CD4-positive, alpha-beta T cell (primary cell): ENCODE data around the gene TRAIP. TPM values are rescaled to one million over a fixed set of nuclear protein-coding genes. Genes with fewer than 3 reads are reported as not detected.
"Not testable (repeated sequence)": the region's sequence is repeated elsewhere in the genome, so short reads cannot be mapped to it uniquely, and the experiment has no call there.

Experiments used
- ATAC-seq: fragments of 200-7000 bp; cut with Tn5 transposase; one replicate; pipeline ENCODE4 v1.10.0; 2022; ENCODE audit warnings: mild to moderate bottlenecking; ENCODE audit not compliant: poor library complexity
- CTCF ChIA-PET: fragments of 350-600 bp; sonication (Branson Sonifier 250); formaldehyde crosslinking; loops from one replicate; lab custom pipeline; 2021; ENCODE audit warnings: antibody characterized with exemption, inconsistent platforms; lab: Charles Lee
- POLR2A ChIA-PET: fragments of 350-600 bp; sonication (Branson Sonifier 250); formaldehyde crosslinking; loops from one replicate; lab custom pipeline; 2021; ENCODE audit warnings: antibody characterized with exemption, inconsistent platforms; lab: Charles Lee
- DNase-seq, 14 experiments: peaks; one replicate each; pipeline ENCODE4 v3.0.0-alpha.2; 2013 to 2020; ENCODE audit warnings: mixed read lengths in 2 of 14
- H3K27ac ChIP-seq, 2 donors: one replicate each; pipeline versions ENCODE4 v1.5.1 to v1.7.0; 2013; ENCODE audit warnings: low read length in 2 of 2, low read depth in 1 of 2, mild to moderate bottlenecking in 1 of 2
- H3K27me3 ChIP-seq, 2 experiments: 1 replicate in 1 of 2; 2 replicates in 1 of 2; pipeline versions ENCODE4 v1.6.1 to v1.7.0; 2013; ENCODE audit warnings: low read length in 2 of 2, control low read depth in 1 of 2, mild to moderate bottlenecking in 1 of 2, moderate library complexity in 1 of 2; ENCODE audit not compliant: insufficient read depth in 2 of 2, control insufficient read depth in 1 of 2
- H3K36me3 ChIP-seq: one replicate; pipeline ENCODE4 v1.6.1; 2013; ENCODE audit warnings: low read length, control low read depth; ENCODE audit not compliant: insufficient read depth
- H3K4me1 ChIP-seq: one replicate; pipeline ENCODE4 v1.6.1; 2013; ENCODE audit warnings: low read length, control low read depth; ENCODE audit not compliant: insufficient read depth
- H3K4me3 ChIP-seq: one replicate; pipeline ENCODE4 v1.5.1; 2013; ENCODE audit warnings: mild to moderate bottlenecking, low read length, moderate library complexity
- H3K9me3 ChIP-seq, 2 experiments: 1 replicate in 1 of 2; 2 replicates in 1 of 2; pipeline versions ENCODE4 v1.6.1 to v1.7.0; 2013; ENCODE audit warnings: low read length in 2 of 2, mild to moderate bottlenecking in 2 of 2, control low read depth in 1 of 2, moderate library complexity in 1 of 2; ENCODE audit not compliant: control insufficient read depth in 1 of 2, insufficient read depth in 1 of 2
- H3K27ac Mint-ChIP-seq: one replicate; pipeline ENCODE4 v1.8.0; 2020; ENCODE audit warnings: mixed read lengths
- H3K27me3 Mint-ChIP-seq: one replicate; pipeline ENCODE4 v1.8.0; 2021; ENCODE audit warnings: mixed read lengths
- H3K36me3 Mint-ChIP-seq: one replicate; pipeline ENCODE4 v1.8.0; 2021; ENCODE audit warnings: low read depth, mixed read lengths
- H3K4me1 Mint-ChIP-seq: one replicate; pipeline ENCODE4 v1.8.0; 2021; ENCODE audit warnings: low read depth, mixed read lengths
- H3K4me3 Mint-ChIP-seq: one replicate; pipeline ENCODE4 v1.8.0; 2020; ENCODE audit warnings: mild to moderate bottlenecking, mixed read lengths
- H3K9me3 Mint-ChIP-seq: one replicate; pipeline ENCODE4 v1.8.0; 2020; ENCODE audit warnings: mixed read lengths
- CTCF ChIP-seq: fragments of 200-600 bp; IDR thresholded peaks from one replicate; pipeline ENCODE4 v1.8.0; 2022; ENCODE audit warnings: antibody characterized with exemption, mild to moderate bottlenecking
- intact Hi-C, 2 experiments: fragments of 100-400 bp; cut with DNase I in 1 of 2; cut with micrococcal nuclease in 1 of 2; formaldehyde crosslinking; loops; one replicate each; pipeline versions ENCODE4 v1.15.1 to v1.9.0; 2023 to 2025; cut with DNase I, micrococcal nuclease
- polyA plus RNA-seq, 2 donors: library from polyadenylated mRNA; unstranded; fragments of 120-200 nt; gene quantifications; one replicate each; pipeline ENCODE4 v1.2.1, GENCODE V29; 2013
- total RNA-seq, 174 experiments: library from RNA in 2 of 174; stranded (reverse) in 2 of 174; gene quantifications; one replicate each; pipeline ENCODE4 v1.2.3 and lab custom pipeline; 2021 to 2026

TRAIP gene
- total RNA-seq = 1 to 10 TPM; 2.4 TPM
- polyA plus RNA-seq (2013, experiment 1 of 2) = 1.5 TPM
- polyA plus RNA-seq (2013, experiment 2 of 2) = 2.0 TPM
- 0.42 to 29.3 (median 3.7) reads per million in 172 experiments for total RNA-seq (lab: John Stamatoyannopoulos, UW)

- peaks cover 7% of the 10 kb centered on the region for H3K4me1 Mint-ChIP-seq
- H3K9me3 Mint-ChIP-seq = no peaks in the 10 kb centered on the region
- CTCF ChIA-PET = interaction anchor here (0.8 to 4.6 kb wide), 2 partner anchors 17 to 73 kb away, joined by 4 to 17 read pairs; partner anchors contain the start of gene MON1A
- H3K36me3 ChIP-seq = no peaks in the 10 kb centered on the region
- POLR2A ChIA-PET = interaction anchor here (0.8 to 1.4 kb wide), 6 partner anchors 10 to 84 kb away, joined by 3 to 4 read pairs (median 3); partner anchors contain the start of genes INKA1, IP6K1, RBM6 and UBA7
- DNase-seq (peak; percentile 88 to 98 (median 92)), ATAC-seq (peak; percentile 98)
- H3K27me3 Mint-ChIP-seq = no peaks in the 10 kb centered on the region
- peak within 1 kb of the TSS; percentile 59 for H3K4me3 ChIP-seq
- intact Hi-C loops = loop anchor here (2.0 to 5.0 kb wide), 3 partner anchors 48 to 81 kb away; partner anchors contain the start of gene MON1A (in 1 of the 2)
- H3K27me3 ChIP-seq = no peaks in the 10 kb centered on the region
- H3K4me3 Mint-ChIP-seq = peak within 1 kb of the TSS; percentile 83
- peak within 1 kb of the TSS; percentile 85 for H3K27ac Mint-ChIP-seq
- no peaks in the 10 kb centered on the region for H3K9me3 ChIP-seq
- no peak for TF ChIP-seq CTCF
- peak within 1 kb of the TSS; percentile 42 to 63 for H3K27ac ChIP-seq
- H3K36me3 Mint-ChIP-seq = no peaks in the 10 kb centered on the region
- H3K4me1 ChIP-seq = peaks cover 18% of the 10 kb centered on the region
These were observed at the start of gene TRAIP for GRCh38 chr3:49856181-49857005. TRAIP (minus strand) TSS chr3:49856564; CDS start chr3:49856453, 111 bp downstream.

- DNase-seq, ATAC-seq, H3K9me3 ChIP-seq, H3K27me3 Mint-ChIP-seq, H3K27ac Mint-ChIP-seq, H3K36me3 Mint-ChIP-seq, H3K36me3 ChIP-seq, H3K4me3 Mint-ChIP-seq, H3K27me3 ChIP-seq, H3K9me3 Mint-ChIP-seq: not testable (repeated sequence)
- intact Hi-C loops = loop anchor here in 1 of 2 experiments (2.0 to 5.0 kb wide), 3 partner anchors 38 to 117 kb away; partner anchors contain the start of genes IP6K1, RBM6 and TRAIP
- POLR2A ChIA-PET = interaction anchor here (1.7 kb wide), 1 partner anchor 25 kb away, joined by 3 read pairs; the partner anchor contains the start of gene MON1A
- peaks cover 33% of the 10 kb centered on the region for H3K4me1 Mint-ChIP-seq
- Histone ChIP-seq H3K4me3 (peak overlapping the region; percentile 28), H3K27ac (peak overlapping the region in 1 of 2 donors; percentile 41), H3K4me1 (peaks cover 39% of the 10 kb centered on the region)
- CTCF ChIA-PET = interaction anchor here (0.5 to 1.6 kb wide), 3 partner anchors 34 to 365 kb away, joined by 3 to 4 read pairs (median 4); no protein-coding TSS in a partner anchor
These were observed 48.1 kb upstream of the TRAIP start for GRCh38 chr3:49904448-49904847.

- Histone ChIP-seq H3K27me3 (no peaks in the 10 kb centered on the region), H3K36me3 (no peaks in the 10 kb centered on the region), H3K9me3 (no peaks in the 10 kb centered on the region), H3K4me1 (peaks cover 39% of the 10 kb centered on the region), H3K27ac (peak within 1 kb of the TSS in 1 of 2 donors; percentile 41), H3K4me3 (peak within 1 kb of the TSS; percentile 28)
- no peak for TF ChIP-seq CTCF
- CTCF ChIA-PET = interaction anchor here (0.5 to 1.6 kb wide), 3 partner anchors 35 to 364 kb away, joined by 3 to 4 read pairs (median 4); no protein-coding TSS in a partner anchor
- intact Hi-C loops = loop anchor here in 1 of 2 experiments (2.0 to 5.0 kb wide), 3 partner anchors 39 to 116 kb away; partner anchors contain the start of genes IP6K1, RBM6 and TRAIP
- peak within 1 kb of the TSS; percentile 77 for H3K27ac Mint-ChIP-seq
- H3K9me3 Mint-ChIP-seq = no peaks in the 10 kb centered on the region
- no peaks in the 10 kb centered on the region for H3K36me3 Mint-ChIP-seq
- DNase-seq (peak; percentile 66 to 92 (median 82)), ATAC-seq (peak; percentile 98)
- peak within 1 kb of the TSS; percentile 80 for H3K4me3 Mint-ChIP-seq
- POLR2A ChIA-PET = interaction anchor here (1.7 kb wide), 1 partner anchor 26 kb away, joined by 3 read pairs; the partner anchor contains the start of gene MON1A
- H3K27me3 Mint-ChIP-seq = no peaks in the 10 kb centered on the region
- peaks cover 33% of the 10 kb centered on the region for H3K4me1 Mint-ChIP-seq
These were observed 47.4 kb upstream of the TRAIP start, which contains the start of gene MST1R for GRCh38 chr3:49903451-49904424. MST1R (minus strand) TSS chr3:49903873; CDS start chr3:49903609, 264 bp downstream.
